Smooth muscle cell of the coronary artery (primary cell): Measurements from ENCODE around the gene USP33. TPM values are rescaled to one million over a fixed set of nuclear protein-coding genes. Genes with fewer than 3 reads are reported as not detected.

Experiments
- total RNA-seq: library from RNA; depleted of rRNA; stranded (reverse); fragments of >200 nt; gene quantifications from 2 replicates; pipeline ENCODE4 v1.2.3, GENCODE V29; 2014; ENCODE audit warnings: low replicate concordance

Gene USP33
- total RNA-seq = 52.1 and 55.2 TPM in 2 replicates

DNA sequence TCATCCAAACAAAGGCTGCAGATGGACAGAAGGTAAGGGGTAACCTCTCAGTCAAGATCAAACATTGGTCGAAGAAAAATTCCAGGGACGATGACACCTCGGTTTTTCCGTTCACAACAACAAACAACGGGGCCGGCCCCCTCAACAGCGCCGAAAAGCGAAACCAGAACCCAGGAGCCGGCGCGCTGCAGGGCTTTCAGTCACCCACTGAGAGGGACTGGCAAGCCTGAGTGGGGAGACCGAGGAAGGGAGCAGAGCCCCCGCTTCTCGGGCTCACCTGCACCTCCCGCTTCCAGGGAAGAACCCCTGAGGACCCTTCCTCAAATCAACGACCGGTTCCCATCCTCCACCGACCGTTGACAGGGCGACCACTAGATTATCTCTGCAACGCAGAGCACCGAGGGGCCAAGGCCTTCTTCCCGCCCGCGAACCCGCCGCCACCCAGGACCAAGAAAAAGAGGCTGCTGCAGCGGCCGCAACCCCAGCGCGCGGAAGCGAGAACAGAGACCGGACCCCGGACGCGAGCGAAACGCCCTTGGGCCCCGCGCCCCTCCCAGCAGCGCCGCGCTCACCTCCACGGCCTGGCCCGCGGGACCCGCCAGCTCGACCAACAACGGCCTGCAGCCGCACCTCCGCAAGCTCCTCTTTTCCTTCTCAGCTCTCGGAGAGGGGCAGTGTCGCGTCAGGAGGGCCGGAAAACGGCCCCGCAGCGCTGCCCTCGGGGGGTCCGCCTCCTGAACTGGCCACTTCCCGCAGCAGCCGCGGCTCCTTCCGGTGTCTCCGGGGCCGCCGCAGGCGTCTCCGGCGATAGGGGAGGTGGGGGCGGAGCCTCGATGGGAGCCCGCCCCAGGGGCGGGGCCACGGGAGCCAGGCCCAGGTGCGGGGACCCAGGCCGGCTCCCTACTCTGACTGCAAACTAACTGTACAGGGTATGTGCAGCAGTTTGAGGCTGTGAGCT lies at the start of gene USP33:
TSS of gene USP33 (minus strand) at position 782 of the 958 bp plus-strand sequence. CDS start 18,155 bp downstream, outside the sequence.

DNA sequence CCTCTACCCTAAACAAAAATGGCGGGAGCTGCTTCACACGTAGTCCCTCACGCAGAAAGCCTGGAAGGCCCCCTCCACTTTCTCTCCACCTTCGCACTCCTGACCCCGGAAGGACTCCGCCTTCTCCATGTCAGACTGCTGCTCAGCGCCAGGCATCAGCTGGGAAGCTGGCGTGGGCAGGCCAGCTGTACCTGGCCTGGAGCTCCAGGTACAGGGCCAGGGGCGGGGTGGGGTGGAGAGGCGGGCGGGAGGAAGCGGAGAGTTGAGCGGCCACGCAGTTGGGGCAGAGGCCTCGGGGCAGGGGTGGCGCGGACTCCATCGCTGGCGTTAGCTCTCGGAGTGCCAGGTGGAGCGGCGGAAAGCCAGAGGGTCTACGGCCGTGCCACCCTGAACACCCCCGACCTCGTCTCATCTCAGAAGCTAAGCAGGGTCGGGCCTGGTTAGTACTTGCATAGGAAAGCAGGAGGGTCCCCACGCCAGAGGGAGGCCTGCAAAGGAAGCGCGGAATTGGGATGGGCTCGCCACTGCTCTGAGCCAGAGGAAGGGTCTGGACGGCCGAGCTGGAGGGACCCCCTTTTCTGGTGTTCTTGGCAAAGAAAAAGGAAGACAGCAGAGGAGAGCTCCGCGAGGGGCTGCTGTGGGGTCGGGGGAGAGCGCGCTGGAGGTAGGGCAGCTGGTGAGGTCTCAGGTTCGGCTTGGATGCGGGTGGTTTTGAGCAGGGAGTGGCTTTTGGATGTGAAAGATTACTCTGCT lies 20.1 kb upstream of the USP33 start, which contains the start of gene MIGA1:
TSS of gene MIGA1 (plus strand) at position 121 of the 753 bp plus-strand sequence. CDS start 3,604 bp downstream, outside the sequence.

GRCh38 chr1:77682460-77683159 lies 77.0 kb downstream of the USP33 start, which contains the start of gene ZZZ3:
Gene ZZZ3 (minus strand): TSS chr1:77682658. CDS start chr1:77633354, 49,304 bp downstream.

Other genes with a start within 250 kb of the USP33 start
- 48.8 and 48.9 TPM in 2 replicates for gene ZZZ3, start 77.2 kb downstream of the USP33 start, total RNA-seq
- 7.8 and 9.7 TPM in 2 replicates for gene MIGA1, start 19.8 kb upstream of the USP33 start, total RNA-seq
- 2.0 and 9.2 TPM in 2 replicates for gene NEXN, start 128.8 kb upstream of the USP33 start, total RNA-seq
- gene FUBP1, start 219.2 kb upstream of the USP33 start, total RNA-seq = 45.5 and 102 TPM in 2 replicates
- 26.8 and 46.5 TPM in 2 replicates for gene DNAJB4, start 245.1 kb upstream of the USP33 start, total RNA-seq